Measurements from ENCODE around the gene BANP.
"Not testable (repeated sequence)": the region's sequence is repeated elsewhere in the genome, so short reads cannot be mapped to it uniquely, and the experiment has no call there.

BANP gene

GRCh38 chr16:87970186-87970585 is 19.0 kb downstream of the BANP start:
- no peak for DNase-seq

DNA sequence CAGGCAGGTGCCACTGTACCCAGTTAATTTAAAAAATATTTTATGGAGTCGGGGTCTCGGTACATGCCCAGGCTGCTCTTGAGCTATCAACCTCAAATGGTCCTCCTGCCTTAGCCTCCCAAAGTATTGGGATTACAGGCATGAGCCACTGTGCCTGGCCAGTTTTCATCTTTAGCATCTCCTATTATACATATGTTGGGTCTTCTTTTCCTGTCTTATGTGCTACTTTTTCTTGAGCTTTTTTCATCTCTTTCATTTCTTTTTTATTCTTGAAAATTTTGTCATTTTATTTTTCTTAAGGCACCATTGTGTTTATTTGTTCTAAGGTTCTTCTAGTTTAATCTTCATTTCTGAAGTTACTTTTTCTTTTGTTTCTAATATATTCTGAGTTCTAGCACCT is 20.7 kb downstream of the BANP start:
- no peak for DNase-seq

GRCh38 chr16:87973717-87974116 is 22.5 kb downstream of the BANP start:
- DNase-seq: no peak

GRCh38 chr16:87974178-87974577 is 22.9 kb downstream of the BANP start:
- no peak for DNase-seq

GRCh38 chr16:87976665-87977064 is 25.4 kb downstream of the BANP start:
- no peak for DNase-seq

DNA sequence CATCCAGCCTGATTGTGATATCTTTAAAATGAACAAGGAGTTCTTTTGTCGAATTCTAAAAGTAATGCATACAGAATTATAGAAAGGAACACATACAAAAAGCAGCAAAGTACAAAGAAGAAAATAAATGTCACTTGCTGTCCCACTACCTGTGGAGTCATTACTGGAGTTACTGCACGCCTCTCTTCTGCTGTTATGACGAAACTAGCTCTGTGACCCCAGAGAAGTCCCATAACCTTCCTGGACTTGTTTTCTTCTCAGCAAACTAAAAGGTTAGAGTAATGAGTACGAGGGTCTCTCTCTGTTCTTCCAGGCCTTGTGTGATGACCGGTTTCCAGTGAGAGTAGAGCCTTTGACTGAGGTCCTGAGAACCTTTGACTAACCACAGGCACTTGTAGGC is 26.9 kb downstream of the BANP start:
- DNase-seq: no peak

GRCh38 chr16:87979352-87979751 is 28.1 kb downstream of the BANP start:
- no peak for DNase-seq

DNA sequence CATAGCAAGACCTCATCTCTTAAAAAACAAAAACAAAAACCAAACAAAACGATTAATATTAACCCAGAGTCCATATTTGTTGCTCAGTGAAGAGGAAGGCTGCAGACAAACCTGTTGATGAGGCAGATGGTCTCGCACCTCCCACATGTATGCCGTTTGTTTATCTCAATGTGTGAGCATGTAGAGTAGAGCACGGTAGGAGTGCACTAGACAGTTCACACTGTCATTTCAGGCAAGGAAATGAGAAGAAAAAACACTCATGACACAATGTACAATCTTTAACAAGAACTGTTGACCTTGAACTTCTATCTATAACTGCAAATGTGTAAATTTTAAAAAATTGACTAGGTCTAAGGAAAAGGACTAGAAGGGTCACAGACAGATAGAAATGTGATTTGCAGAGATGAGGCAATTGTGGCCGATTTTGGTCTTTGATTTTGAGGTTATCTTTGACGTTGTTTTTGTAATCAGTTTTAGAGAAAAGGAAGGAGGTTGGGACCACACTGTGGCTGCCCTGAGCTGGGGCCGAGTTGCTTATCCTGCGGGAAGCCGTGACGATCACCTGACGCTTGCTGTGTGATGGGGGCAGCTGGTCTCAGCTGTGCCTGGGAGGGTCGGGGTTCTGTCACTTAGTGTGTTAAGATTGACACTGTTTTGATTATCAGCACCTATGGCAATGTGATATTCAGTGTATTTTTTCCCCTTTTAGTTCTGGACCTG is 28.8 kb downstream of the BANP start:
- DNase-seq: peak; percentile 19

- not testable (repeated sequence) for DNase-seq
These were observed 30.1 kb downstream of the BANP start for GRCh38 chr16:87981376-87981775.

DNA sequence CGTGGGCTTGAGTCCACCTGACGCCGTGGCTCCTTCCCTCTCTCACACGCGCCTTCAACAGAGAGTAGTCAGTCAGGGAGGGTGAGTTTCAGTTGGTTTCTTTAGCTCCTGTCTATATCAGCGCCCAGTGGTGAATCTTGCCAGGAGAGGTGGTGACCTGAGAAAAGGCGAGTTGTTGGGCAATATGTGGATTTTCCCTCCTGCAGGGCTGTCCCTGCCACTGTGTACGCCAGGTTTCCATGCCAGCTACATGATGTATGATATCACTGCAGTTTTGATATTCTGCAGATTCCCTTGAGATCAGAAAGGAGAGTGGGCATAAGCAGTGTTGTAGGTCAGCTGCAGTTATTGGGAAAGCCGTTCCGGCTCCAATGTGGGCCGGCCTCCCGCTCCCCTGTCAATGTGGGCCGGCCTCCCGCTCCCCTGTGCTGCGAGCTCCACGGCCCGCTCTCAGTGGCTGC is 31.4 kb downstream of the BANP start:
- DNase-seq: no peak

GRCh38 chr16:87983072-87983736 is 32.0 kb downstream of the BANP start:
- DNase-seq: not testable (repeated sequence)

DNA sequence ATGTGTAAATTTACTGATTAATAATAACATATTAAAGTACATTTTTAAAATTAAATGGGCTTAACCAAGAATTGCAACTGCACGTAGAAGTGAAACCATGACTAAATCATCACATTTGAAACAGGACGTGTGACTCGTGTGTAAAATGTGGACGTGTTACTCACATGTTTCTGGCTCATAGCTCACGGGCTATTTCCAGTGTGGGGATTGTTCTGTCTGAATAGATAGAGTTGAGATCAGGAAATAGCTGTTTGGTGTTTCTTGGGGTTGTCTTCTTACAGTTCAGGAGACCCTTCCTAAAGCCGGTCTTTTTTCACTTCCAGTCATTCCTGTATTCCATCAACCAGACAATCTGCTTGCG is 32.5 kb downstream of the BANP start:
- DNase-seq: not testable (repeated sequence)

DNA sequence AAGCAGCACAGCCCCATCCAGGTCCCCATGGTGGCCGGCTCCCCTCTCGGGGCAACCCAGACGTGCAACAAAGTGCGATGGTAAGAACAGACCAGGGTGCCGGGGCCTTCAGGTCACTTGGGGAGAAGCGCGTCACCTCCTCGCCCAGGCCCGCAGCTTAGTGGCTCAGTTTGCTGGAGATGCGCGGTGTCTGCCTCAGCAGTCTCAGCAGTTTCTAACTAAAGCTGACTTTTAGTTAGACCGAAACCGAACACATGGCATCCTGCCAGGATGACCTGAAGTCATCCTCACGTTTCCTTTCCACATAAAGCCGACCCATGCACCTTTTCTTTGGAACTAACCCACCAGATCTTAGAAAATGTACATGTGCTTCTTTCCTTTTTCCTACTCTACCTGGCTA is 32.9 kb downstream of the BANP start:
- DNase-seq: not testable (repeated sequence)

DNA sequence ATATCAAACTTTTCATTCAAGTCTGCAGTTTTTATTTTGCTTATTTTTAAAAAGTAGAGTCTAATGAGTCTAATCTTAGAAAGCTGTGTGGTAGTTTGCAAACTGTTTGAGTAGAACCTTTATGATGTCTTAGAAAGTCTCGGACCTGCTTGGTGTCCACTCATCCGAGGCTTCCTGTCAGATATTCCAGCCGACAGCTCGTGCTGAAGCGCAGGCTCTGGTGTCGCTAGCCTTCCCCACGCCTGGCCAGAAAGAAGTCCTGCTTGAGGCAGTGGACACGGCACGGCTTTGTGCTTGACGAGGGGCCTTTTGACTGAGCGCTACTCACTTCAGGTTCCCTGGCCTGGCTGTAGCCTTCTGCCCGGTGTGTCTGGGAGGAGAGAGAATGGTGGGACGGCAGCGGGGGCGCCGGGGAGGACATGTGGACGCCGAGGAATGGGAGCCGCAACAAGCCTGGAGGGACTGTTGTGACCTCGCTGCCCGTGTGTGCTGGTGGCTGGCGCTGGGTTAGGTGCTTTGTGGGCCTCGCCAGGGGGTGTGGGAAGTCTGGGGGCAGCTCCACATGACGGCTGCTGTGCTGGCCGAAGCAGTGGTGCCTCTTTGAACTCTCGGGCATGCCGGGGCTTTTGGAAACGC is 33.5 kb downstream of the BANP start:
- DNase-seq: no peak

- DNase-seq: not testable (repeated sequence)
These were observed 34.3 kb downstream of the BANP start for GRCh38 chr16:87985493-87985892.

DNA sequence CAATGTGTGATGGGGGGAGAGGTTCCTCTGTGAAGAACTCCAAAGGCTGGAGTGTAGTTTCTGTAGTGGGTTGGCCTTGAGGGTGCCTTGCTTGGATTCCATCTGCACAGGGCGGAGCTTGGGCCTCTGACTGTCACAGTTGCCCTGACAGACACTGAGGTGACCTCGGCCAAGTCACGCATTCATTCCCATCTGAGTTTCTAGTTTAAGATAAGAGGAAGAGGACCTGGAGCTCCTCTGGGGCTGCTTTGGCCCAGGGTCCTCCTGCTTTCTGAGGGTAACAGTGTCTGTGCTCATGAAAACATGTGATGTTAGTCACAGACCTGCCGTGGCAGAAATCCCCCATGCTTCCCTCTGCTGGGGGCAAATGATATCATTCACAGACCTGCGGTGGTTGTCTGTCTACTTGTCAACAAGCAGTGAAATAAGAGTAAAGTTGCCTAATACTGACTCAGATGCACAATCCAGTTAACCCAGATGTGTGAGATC is 35.2 kb downstream of the BANP start:
- peak; percentile 0 for DNase-seq

- not testable (repeated sequence) for DNase-seq
These were observed 37.4 kb downstream of the BANP start for GRCh38 chr16:87988596-87988995.

GRCh38 chr16:87990254-87990653 is 39.0 kb downstream of the BANP start:
- not testable (repeated sequence) for DNase-seq

- DNase-seq: not testable (repeated sequence)
These were observed 40.9 kb downstream of the BANP start for GRCh38 chr16:87992142-87992541.

- no peak for DNase-seq
These were observed 42.7 kb downstream of the BANP start for GRCh38 chr16:87993901-87994300.

GRCh38 chr16:87995644-87996043 is 44.4 kb downstream of the BANP start:
- DNase-seq: no peak

DNA sequence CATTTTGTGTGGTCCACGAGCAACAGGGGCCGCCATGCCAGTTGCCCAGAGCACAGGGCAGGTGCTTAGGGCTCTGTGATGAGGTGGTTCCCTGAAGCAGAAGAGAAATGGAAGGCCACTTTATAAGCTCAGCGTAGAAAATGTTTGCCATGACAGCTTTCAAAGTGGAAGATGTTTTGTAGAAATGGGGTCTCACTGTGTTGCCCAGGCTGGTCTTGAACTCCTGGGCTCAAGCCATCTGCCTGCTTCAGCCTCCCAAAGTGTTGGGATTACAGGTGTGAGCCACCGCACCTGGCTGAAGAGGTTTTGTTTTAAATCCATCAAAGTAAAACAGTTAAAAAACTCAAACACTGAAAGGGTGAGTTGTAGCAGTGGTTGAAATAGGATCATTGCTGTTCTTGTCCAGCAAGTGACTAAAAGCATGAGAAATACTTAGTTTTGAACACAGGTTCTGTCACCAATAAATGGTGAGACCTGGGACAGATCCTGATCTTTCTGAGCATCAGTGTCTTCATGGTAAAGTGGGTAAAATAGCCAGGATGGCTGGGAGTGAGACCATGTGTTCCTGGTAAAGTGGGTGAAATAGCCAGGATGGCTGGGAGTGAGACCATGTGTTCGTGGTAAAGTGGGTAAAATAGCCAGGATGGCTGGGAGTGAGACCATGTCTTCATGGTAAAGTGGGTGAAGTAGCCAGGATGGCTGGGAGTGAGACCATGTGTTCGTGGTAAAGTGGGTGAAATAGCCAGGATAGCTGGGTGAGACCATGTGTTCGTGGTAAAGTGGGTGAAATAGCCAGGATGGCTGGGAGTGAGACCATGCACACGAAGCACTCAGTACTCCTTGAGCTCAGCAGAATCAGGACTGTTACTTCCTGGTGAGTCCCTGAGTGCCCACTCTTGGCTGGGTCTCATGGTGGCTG is 46.0 kb downstream of the BANP start:
- no peak for DNase-seq
